Measurements from ENCODE around the gene ITLN2.
"Not testable (repeated sequence)": the region's sequence is repeated elsewhere in the genome, so short reads cannot be mapped to it uniquely, and the experiment has no call there.

The ITLN2 gene

GRCh38 chr1:160954158-160955104, at the start of gene ITLN2:
Gene ITLN2 (minus strand): TSS chr1:160954809. CDS start chr1:160954741, 68 bp downstream.
- no peak for DNase-seq

GRCh38 chr1:161001525-161001924, 46.9 kb upstream of the ITLN2 start:
- no peak for DNase-seq

GRCh38 chr1:161000736-161001480, 46.3 kb upstream of the ITLN2 start:
- DNase-seq, result no peak

GRCh38 chr1:160999376-160999775, 44.8 kb upstream of the ITLN2 start:
- DNase-seq, result no peak

- DNase-seq, result no peak
Measured at GRCh38 chr1:160997323-160998038, 42.9 kb upstream of the ITLN2 start.

- no peak for DNase-seq
Measured at GRCh38 chr1:160996178-160996577, 41.6 kb upstream of the ITLN2 start.

GRCh38 chr1:160993544-160994193, 39.1 kb upstream of the ITLN2 start:
- no peak for DNase-seq

- not testable (repeated sequence) for DNase-seq
Measured at GRCh38 chr1:160992036-160992435, 37.4 kb upstream of the ITLN2 start.

- DNase-seq, result no peak
Measured at GRCh38 chr1:160987359-160988050, 32.9 kb upstream of the ITLN2 start.

GRCh38 chr1:160985723-160986122, 31.1 kb upstream of the ITLN2 start:
- no peak for DNase-seq

- DNase-seq, result no peak
Measured at GRCh38 chr1:160981584-160982411, 27.2 kb upstream of the ITLN2 start.

GRCh38 chr1:160979286-160979685, 24.7 kb upstream of the ITLN2 start:
- DNase-seq, result no peak

GRCh38 chr1:160978510-160978927, 23.9 kb upstream of the ITLN2 start:
- DNase-seq, result no peak

GRCh38 chr1:160975026-160975425, 20.4 kb upstream of the ITLN2 start:
- no peak for DNase-seq

- DNase-seq, result no peak
Measured at GRCh38 chr1:160973491-160973890, 18.9 kb upstream of the ITLN2 start.

GRCh38 chr1:160972939-160973338, 18.3 kb upstream of the ITLN2 start:
- no peak for DNase-seq

- no peak for DNase-seq
Measured at GRCh38 chr1:160971618-160972056, 17.0 kb upstream of the ITLN2 start.

GRCh38 chr1:160963521-160963920, 8.9 kb upstream of the ITLN2 start:
- no peak for DNase-seq

- no peak for DNase-seq
Measured at GRCh38 chr1:160961419-160961818, 6.8 kb upstream of the ITLN2 start.

- no peak for DNase-seq
Measured at GRCh38 chr1:160956966-160957365, 2.4 kb upstream of the ITLN2 start.

- no peak for DNase-seq
Measured at GRCh38 chr1:160953030-160953429, 1.6 kb downstream of the ITLN2 start.

Data from NCI-H1048 (cell line).